Right lobe of liver (tissue), 6 donors: ENCODE data around the gene NIPAL3. TPM values are rescaled to one million over a fixed set of nuclear protein-coding genes. Genes with fewer than 3 reads are reported as not detected.

Experiments used
- ATAC-seq, 4 donors: fragments of 200-7000 bp; cut with Tn5 transposase; one replicate each; pipeline ENCODE4 v1.9.1; 2020; ENCODE audit warnings: mild to moderate bottlenecking in 4 of 4, moderate library complexity in 4 of 4
- DNase-seq, 3 donors: peaks; one replicate each; pipeline ENCODE4 v3.0.0-alpha.2; 2020
- H3K27ac ChIP-seq, 3 donors: fragments of 200-600 bp; one replicate each; pipeline ENCODE4 v1.8.0; 2022
- H3K27me3 ChIP-seq, 2 donors: fragments of 200-600 bp; one replicate each; pipeline ENCODE4 v1.8.0; 2022
- H3K36me3 ChIP-seq, 4 donors: fragments of 200-600 bp; sonication (generic) in 1 of 4; one replicate each; pipeline versions ENCODE4 v1.5.1 to v1.8.0; 2017 to 2022; ENCODE audit warnings: control low read depth in 1 of 4
- H3K4me1 ChIP-seq, 4 donors: fragments of 200-600 bp; sonication (generic) in 1 of 4; one replicate each; pipeline versions ENCODE4 v1.5.1 to v1.8.0; 2017 to 2022; ENCODE audit warnings: control low read depth in 1 of 4
- H3K4me3 ChIP-seq, 3 donors: fragments of 200-600 bp; one replicate each; pipeline ENCODE4 v1.8.0; 2022
- H3K9me3 ChIP-seq, 4 donors: fragments of 200-600 bp; sonication (generic) in 1 of 4; one replicate each; pipeline versions ENCODE4 v1.5.1 to v1.8.0; 2017 to 2022; ENCODE audit warnings: control low read depth in 1 of 4
- CTCF ChIP-seq, 4 donors: fragments of 200-600 bp in 3 of 4; fragments of 450-650 bp in 1 of 4; IDR thresholded peaks; one replicate each; pipeline versions ENCODE4 v1.5.1 to v1.8.0; 2016 to 2022; ENCODE audit warnings: antibody characterized with exemption in 4 of 4, mild to moderate bottlenecking in 2 of 4
- POLR2A ChIP-seq: fragments of 450-650 bp; IDR thresholded peaks from one replicate; pipeline ENCODE4 v1.6.1; 2017; ENCODE audit warnings: antibody characterized with exemption, mild to moderate bottlenecking
- WGBS: methylation state at CpG from one replicate; pipeline ENCODE4 v1.1.6; 2018; ENCODE audit warnings: low coverage, low lambda C conversion rate; ENCODE audit not compliant: insufficient coverage; ENCODE audit errors: missing lambda C conversion rate; 5-methylcytosine and 5-hydroxymethylcytosine counted together
- intact Hi-C, 2 donors: fragments of 100-400 bp; cut with DNase I; formaldehyde crosslinking; loops; one replicate each; pipeline versions ENCODE4 v1.11.2 to v1.14.1; 2022
- total RNA-seq, 6 experiments: library from RNA; depleted of rRNA in 2 of 6; stranded (reverse); fragments of >200 nt in 2 of 6; fragmentation: NEBNext Ultra II Directional in 3 of 6; extraction: Animal tissue kit (Norgen Biotek cat#: 25700) in 3 of 6; gene quantifications; one replicate each; pipeline versions ENCODE4 v1.1.0 to v1.2.4, GENCODE V29; 2016 to 2023
- donor health status: DM: no; HTN: yes; CAD: no.
- donor health status: DM: no; HTN: no; CAD: no.
- donor health status: DM: no; HTN: no; CAD: no.
- donor health status: DM: no; HTN: yes; CAD: no.
- donor health status: DM: no; HTN: yes; CAD: no.

NIPAL3 gene
- total RNA-seq, 6 experiments from 2014 or later = 3.4 to 9.2 (median 6.0) TPM

- intact Hi-C loops = no loop called here
- Histone ChIP-seq H3K4me3 (no peak overlapping the region), H3K27me3 (no peaks in the 10 kb centered on the region), H3K27ac (no peak overlapping the region), H3K9me3 (no peaks in the 10 kb centered on the region), H3K4me1 (peaks cover 0 to 8% (median 0%) of the 10 kb centered on the region in 4 donors), H3K36me3 (peaks cover 0 to 12% (median 0%) of the 10 kb centered on the region in 4 donors)
- 57% methylated on average over 4 of the region's 4 CpGs for WGBS
- no peak for TF ChIP-seq POLR2A
- TF ChIP-seq CTCF (IDR thresholded peaks at IDR 0.05) = no peak
- no peak for DNase-seq
- no peak for ATAC-seq
These were observed 4.9 kb downstream of the NIPAL3 start for GRCh38 chr1:24420547-24420946.

GRCh38 chr1:24421502-24421901 lies 5.9 kb downstream of the NIPAL3 start:
- DNase-seq (no peak), ATAC-seq (no peak)
- Histone ChIP-seq H3K4me3 (no peak overlapping the region), H3K36me3 (peaks cover 0 to 12% (median 0%) of the 10 kb centered on the region in 4 donors), H3K9me3 (no peaks in the 10 kb centered on the region), H3K27me3 (no peaks in the 10 kb centered on the region), H3K27ac (no peak overlapping the region), H3K4me1 (peaks cover 0 to 6% (median 0%) of the 10 kb centered on the region in 4 donors)
- WGBS = 100% methylated on average over 1 of the region's 2 CpGs
- TF ChIP-seq POLR2A (no peak), CTCF (IDR thresholded peaks at IDR 0.05) (no peak)
- intact Hi-C loops = no loop called here

- Histone ChIP-seq H3K4me3 (no peak overlapping the region), H3K4me1 (no peaks in the 10 kb centered on the region), H3K9me3 (no peaks in the 10 kb centered on the region), H3K27ac (no peak overlapping the region), H3K27me3 (no peaks in the 10 kb centered on the region), H3K36me3 (peaks cover 0 to 12% (median 0%) of the 10 kb centered on the region in 4 donors)
- ATAC-seq = no peak
- intact Hi-C loops = no loop called here
- TF ChIP-seq POLR2A (no peak), CTCF (IDR thresholded peaks at IDR 0.05) (no peak)
- 63% methylated on average over 4 of the region's 5 CpGs for WGBS
- no peak for DNase-seq
These were observed 8.6 kb downstream of the NIPAL3 start for GRCh38 chr1:24424207-24424606.

GRCh38 chr1:24424990-24425389 lies 9.4 kb downstream of the NIPAL3 start:
- no peak for ATAC-seq
- TF ChIP-seq CTCF (IDR thresholded peaks at IDR 0.05) (no peak), POLR2A (no peak)
- no peaks in the 10 kb centered on the region for H3K9me3 ChIP-seq
- H3K4me1 ChIP-seq = no peaks in the 10 kb centered on the region
- no peak overlapping the region for H3K4me3 ChIP-seq
- peaks cover 0 to 12% (median 0%) of the 10 kb centered on the region in 4 donors for H3K36me3 ChIP-seq
- no peak overlapping the region for H3K27ac ChIP-seq
- no peak for DNase-seq
- intact Hi-C loops = no loop called here
- 63% methylated on average over 1 of the region's 3 CpGs for WGBS
- no peaks in the 10 kb centered on the region for H3K27me3 ChIP-seq

- 20% methylated on average over 1 of the region's 3 CpGs for WGBS
- ATAC-seq = peak in 1 of 4 donors; percentile 56
- H3K27ac ChIP-seq = no peak overlapping the region
These were observed 9.8 kb downstream of the NIPAL3 start for GRCh38 chr1:24425441-24425840.

More at GRCh38 chr1:24425441-24425840, 9.8 kb downstream of the NIPAL3 start:
- Histone ChIP-seq H3K36me3 (peaks cover 0 to 12% (median 0%) of the 10 kb centered on the region in 4 donors), H3K4me3 (no peak overlapping the region), H3K27me3 (no peaks in the 10 kb centered on the region), H3K9me3 (no peaks in the 10 kb centered on the region), H3K4me1 (no peaks in the 10 kb centered on the region)
- no peak for TF ChIP-seq CTCF (IDR thresholded peaks at IDR 0.05)
- no peak for TF ChIP-seq POLR2A
- intact Hi-C loops = no loop called here
- DNase-seq = no peak
